Right hindlimb (tissue), 1 donor: ENCODE data around the gene SPINT2.
"Not testable (repeated sequence)": the region's sequence is repeated elsewhere in the genome, so short reads cannot be mapped to it uniquely, and the experiment has no call there.

ENCODE experiments used
- DNase-seq: peaks from one replicate; pipeline ENCODE4 v3.0.0-alpha.2; 2018

Gene SPINT2

GRCh38 chr19:38324431-38324830, 60.1 kb downstream of the SPINT2 start:
- DNase-seq = no peak

- DNase-seq = no peak
Observed at GRCh38 chr19:38326591-38326990, 62.2 kb downstream of the SPINT2 start.

- DNase-seq = no peak
Observed at GRCh38 chr19:38329651-38330050, 65.3 kb downstream of the SPINT2 start.

- no peak for DNase-seq
Observed at GRCh38 chr19:38331728-38332127, 67.4 kb downstream of the SPINT2 start.

GRCh38 chr19:38333245-38333644, 68.9 kb downstream of the SPINT2 start:
- DNase-seq = no peak

- DNase-seq = peak; percentile 97
Observed at GRCh38 chr19:38335949-38336637, 71.7 kb downstream of the SPINT2 start.

- DNase-seq = peak; percentile 93
Observed at GRCh38 chr19:38336638-38337359, 72.4 kb downstream of the SPINT2 start.

GRCh38 chr19:38337360-38337653, 72.9 kb downstream of the SPINT2 start:
- DNase-seq = no peak

- not testable (repeated sequence) for DNase-seq
Observed at GRCh38 chr19:38339011-38339410, 74.6 kb downstream of the SPINT2 start.

- no peak for DNase-seq
Observed at GRCh38 chr19:38340927-38341326, 76.6 kb downstream of the SPINT2 start.
